NT2/D1 (cell line): ENCODE results near the gene GABBR2.

ENCODE experiments used
- DNase-seq: peaks from one replicate; pipeline ENCODE4 v3.0.0-alpha.2; 2011; ENCODE audit warnings: low read depth, low spot score
- H3K27me3 ChIP-seq: 2 replicates; pipeline ENCODE4 v1.6.0; 2011; ENCODE audit warnings: mild to moderate bottlenecking; ENCODE audit not compliant: insufficient read length, insufficient read depth
- H3K36me3 ChIP-seq: 2 replicates; pipeline ENCODE4 v1.6.1; 2011; ENCODE audit warnings: mild to moderate bottlenecking, low read length, mixed read lengths; ENCODE audit not compliant: insufficient read depth, insufficient read length
- H3K4me1 ChIP-seq: 2 replicates; pipeline ENCODE4 v1.5.1; 2011; ENCODE audit not compliant: insufficient read depth, insufficient read length
- H3K4me3 ChIP-seq: 2 replicates; pipeline ENCODE4 v1.5.1; 2011; ENCODE audit warnings: low read depth; ENCODE audit not compliant: insufficient read length
- H3K9ac ChIP-seq: 2 replicates; pipeline ENCODE4 v1.6.0; 2011; ENCODE audit warnings: low read depth; ENCODE audit not compliant: insufficient read length
- H3K9me3 ChIP-seq: 2 replicates; pipeline ENCODE4 v1.5.1; 2011; ENCODE audit warnings: mild to moderate bottlenecking, low read length; ENCODE audit not compliant: insufficient read depth
- SUZ12 ChIP-seq: IDR thresholded peaks from 2 replicates; pipeline ENCODE4 v1.6.1; 2011; ENCODE audit not compliant: insufficient read length, insufficient read depth; ENCODE audit errors: extremely low read depth
- YY1 ChIP-seq: IDR thresholded peaks from 2 replicates; pipeline ENCODE4 v1.6.1; 2011; ENCODE audit not compliant: insufficient read length, insufficient read depth
- ZNF274 ChIP-seq: IDR thresholded peaks from 2 replicates; pipeline ENCODE4 v1.6.1; 2011; ENCODE audit warnings: mild to moderate bottlenecking, low read depth, low read length

The GABBR2 gene

GRCh38 chr9:98314381-98315066 lies 394.2 kb downstream of the GABBR2 start:
- DNase-seq = no peak
- Histone ChIP-seq H3K4me3 (no peak overlapping the region), H3K4me1 (peaks cover 6% of the 10 kb centered on the region), H3K36me3 (no peaks in the 10 kb centered on the region), H3K27me3 (no peaks in the 10 kb centered on the region), H3K9ac (no peak overlapping the region), H3K9me3 (no peaks in the 10 kb centered on the region)
- TF ChIP-seq YY1 (no peak), SUZ12 (no peak), ZNF274 (no peak)

- DNase-seq = no peak
- TF ChIP-seq ZNF274 (no peak), YY1 (no peak), SUZ12 (no peak)
- Histone ChIP-seq H3K9me3 (no peaks in the 10 kb centered on the region), H3K36me3 (no peaks in the 10 kb centered on the region), H3K4me1 (peaks cover 6% of the 10 kb centered on the region), H3K27me3 (no peaks in the 10 kb centered on the region), H3K9ac (no peak overlapping the region), H3K4me3 (no peak overlapping the region)
These were observed 396.4 kb downstream of the GABBR2 start for GRCh38 chr9:98312365-98312764.

- TF ChIP-seq SUZ12 (no peak), ZNF274 (no peak), YY1 (no peak)
- Histone ChIP-seq H3K36me3 (no peaks in the 10 kb centered on the region), H3K4me1 (peaks cover 6% of the 10 kb centered on the region), H3K4me3 (no peak overlapping the region), H3K9me3 (no peaks in the 10 kb centered on the region), H3K9ac (no peak overlapping the region), H3K27me3 (no peaks in the 10 kb centered on the region)
- no peak for DNase-seq
These were observed 397.2 kb downstream of the GABBR2 start for GRCh38 chr9:98311541-98311940.

- Histone ChIP-seq H3K9ac (no peak overlapping the region), H3K9me3 (no peaks in the 10 kb centered on the region), H3K4me3 (no peak overlapping the region), H3K36me3 (no peaks in the 10 kb centered on the region), H3K4me1 (peaks cover 5% of the 10 kb centered on the region), H3K27me3 (no peaks in the 10 kb centered on the region)
- no peak for TF ChIP-seq SUZ12
- DNase-seq = no peak
These were observed 397.9 kb downstream of the GABBR2 start for GRCh38 chr9:98310752-98311392.

- H3K4me1 ChIP-seq = peaks cover 7% of the 10 kb centered on the region
- no peak overlapping the region for H3K9ac ChIP-seq
- H3K27me3 ChIP-seq = no peaks in the 10 kb centered on the region
- no peaks in the 10 kb centered on the region for H3K36me3 ChIP-seq
- no peak overlapping the region for H3K4me3 ChIP-seq
- DNase-seq = no peak
- no peaks in the 10 kb centered on the region for H3K9me3 ChIP-seq
- TF ChIP-seq YY1 = no peak
- TF ChIP-seq SUZ12 = no peak
- no peak for TF ChIP-seq ZNF274
These were observed 402.2 kb downstream of the GABBR2 start for GRCh38 chr9:98306384-98307145.

GRCh38 chr9:98304381-98304780 lies 404.4 kb downstream of the GABBR2 start:
- Histone ChIP-seq H3K9ac (no peak overlapping the region), H3K9me3 (no peaks in the 10 kb centered on the region), H3K4me1 (peaks cover 7% of the 10 kb centered on the region), H3K4me3 (no peak overlapping the region), H3K27me3 (no peaks in the 10 kb centered on the region), H3K36me3 (no peaks in the 10 kb centered on the region)
- no peak for DNase-seq
- no peak for TF ChIP-seq ZNF274
- no peak for TF ChIP-seq YY1
- TF ChIP-seq SUZ12 = no peak

GRCh38 chr9:98303633-98304125 lies 405.1 kb downstream of the GABBR2 start:
- no peaks in the 10 kb centered on the region for H3K36me3 ChIP-seq
- no peak overlapping the region for H3K4me3 ChIP-seq
- no peaks in the 10 kb centered on the region for H3K9me3 ChIP-seq
- no peaks in the 10 kb centered on the region for H3K27me3 ChIP-seq
- H3K9ac ChIP-seq = no peak overlapping the region
- no peak for TF ChIP-seq ZNF274
- H3K4me1 ChIP-seq = peaks cover 7% of the 10 kb centered on the region
- DNase-seq = no peak
